Mucosa of stomach (tissue), 1 donor: ENCODE results near the gene MOCOS.

Source experiments
- H3K27me3 ChIP-seq: one replicate; pipeline ENCODE4 v1.7.0; 2013; ENCODE audit warnings: mild to moderate bottlenecking, low read length; ENCODE audit not compliant: control insufficient read depth, insufficient read depth
- H3K36me3 ChIP-seq: one replicate; pipeline ENCODE4 v1.7.0; 2013; ENCODE audit warnings: low read length; ENCODE audit not compliant: control insufficient read depth, insufficient read depth
- H3K4me1 ChIP-seq: one replicate; pipeline ENCODE4 v1.7.0; 2013; ENCODE audit warnings: mild to moderate bottlenecking, low read length; ENCODE audit not compliant: control insufficient read depth, insufficient read depth
- H3K4me3 ChIP-seq: one replicate; pipeline ENCODE4 v1.7.0; 2013; ENCODE audit warnings: low read length
- H3K9ac ChIP-seq: one replicate; pipeline ENCODE4 v1.7.0; 2013; ENCODE audit warnings: mild to moderate bottlenecking, low read length, moderate library complexity
- H3K9me3 ChIP-seq: one replicate; pipeline ENCODE4 v1.7.0; 2013; ENCODE audit warnings: mild to moderate bottlenecking, low read length, moderate library complexity; ENCODE audit not compliant: control insufficient read depth
- donor health status: Pancreatic carcinoma.

MOCOS gene

GRCh38 chr18:36181898-36182506 is 5.3 kb upstream of the MOCOS start:
- Histone ChIP-seq H3K27me3 (no peaks in the 10 kb centered on the region), H3K9me3 (no peaks in the 10 kb centered on the region), H3K4me1 (no peaks in the 10 kb centered on the region), H3K36me3 (no peaks in the 10 kb centered on the region), H3K4me3 (no peak overlapping the region), H3K9ac (no peak overlapping the region)

GRCh38 chr18:36183033-36183432 is 4.3 kb upstream of the MOCOS start:
- Histone ChIP-seq H3K36me3 (no peaks in the 10 kb centered on the region), H3K9ac (no peak overlapping the region), H3K9me3 (no peaks in the 10 kb centered on the region), H3K4me1 (peaks cover 4% of the 10 kb centered on the region), H3K4me3 (no peak overlapping the region), H3K27me3 (peaks cover 4% of the 10 kb centered on the region)

GRCh38 chr18:36183987-36184386 is 3.3 kb upstream of the MOCOS start:
- Histone ChIP-seq H3K27me3 (peaks cover 4% of the 10 kb centered on the region), H3K9ac (no peak overlapping the region), H3K36me3 (no peaks in the 10 kb centered on the region), H3K4me1 (peaks cover 14% of the 10 kb centered on the region), H3K9me3 (no peaks in the 10 kb centered on the region), H3K4me3 (no peak overlapping the region)

GRCh38 chr18:36185157-36185556 is 2.1 kb upstream of the MOCOS start:
- Histone ChIP-seq H3K36me3 (no peaks in the 10 kb centered on the region), H3K9ac (no peak overlapping the region), H3K27me3 (peaks cover 4% of the 10 kb centered on the region)

GRCh38 chr18:36185901-36186460 is 1.3 kb upstream of the MOCOS start:
- no peaks in the 10 kb centered on the region for H3K36me3 ChIP-seq

More at GRCh38 chr18:36185157-36185556, 2.1 kb upstream of the MOCOS start:
- Histone ChIP-seq H3K9me3 (no peaks in the 10 kb centered on the region), H3K4me3 (no peak overlapping the region), H3K4me1 (peaks cover 14% of the 10 kb centered on the region)

GRCh38 chr18:36186461-36187192 is 670 bp upstream of the MOCOS start:
- H3K9me3 ChIP-seq: no peaks in the 10 kb centered on the region

More at GRCh38 chr18:36185901-36186460, 1.3 kb upstream of the MOCOS start:
- H3K27me3 ChIP-seq: peaks cover 4% of the 10 kb centered on the region
- no peak overlapping the region for H3K4me3 ChIP-seq
- H3K4me1 ChIP-seq: peaks cover 14% of the 10 kb centered on the region
- no peak overlapping the region for H3K9ac ChIP-seq
- no peaks in the 10 kb centered on the region for H3K9me3 ChIP-seq

GRCh38 chr18:36187826-36188721 is 777 bp downstream of the MOCOS start:
- Histone ChIP-seq H3K36me3 (no peaks in the 10 kb centered on the region), H3K4me3 (peak overlapping the region; percentile 62), H3K27me3 (peaks cover 4% of the 10 kb centered on the region), H3K4me1 (peaks cover 14% of the 10 kb centered on the region), H3K9ac (peak overlapping the region; percentile 83), H3K9me3 (no peaks in the 10 kb centered on the region)

More at GRCh38 chr18:36186461-36187192, 670 bp upstream of the MOCOS start:
- no peaks in the 10 kb centered on the region for H3K36me3 ChIP-seq
- H3K4me1 ChIP-seq: peaks cover 14% of the 10 kb centered on the region
- peak overlapping the region; percentile 62 for H3K4me3 ChIP-seq
- peak overlapping the region; percentile 83 for H3K9ac ChIP-seq
- peaks cover 4% of the 10 kb centered on the region for H3K27me3 ChIP-seq

GRCh38 chr18:36188916-36189315 is 1.6 kb downstream of the MOCOS start:
- Histone ChIP-seq H3K4me3 (no peak overlapping the region), H3K27me3 (peaks cover 4% of the 10 kb centered on the region), H3K9me3 (no peaks in the 10 kb centered on the region), H3K9ac (no peak overlapping the region), H3K36me3 (no peaks in the 10 kb centered on the region), H3K4me1 (peaks cover 14% of the 10 kb centered on the region)

- Histone ChIP-seq H3K9ac (no peak overlapping the region), H3K36me3 (no peaks in the 10 kb centered on the region), H3K4me1 (peaks cover 14% of the 10 kb centered on the region), H3K4me3 (no peak overlapping the region), H3K9me3 (no peaks in the 10 kb centered on the region), H3K27me3 (peaks cover 4% of the 10 kb centered on the region)
These were observed 2.2 kb downstream of the MOCOS start for GRCh38 chr18:36189486-36189885.

- Histone ChIP-seq H3K9ac (no peak overlapping the region), H3K27me3 (peaks cover 4% of the 10 kb centered on the region), H3K4me3 (no peak overlapping the region), H3K9me3 (no peaks in the 10 kb centered on the region), H3K4me1 (peaks cover 14% of the 10 kb centered on the region), H3K36me3 (no peaks in the 10 kb centered on the region)
These were observed 4.0 kb downstream of the MOCOS start for GRCh38 chr18:36191286-36191685.

GRCh38 chr18:36191711-36192110 is 4.4 kb downstream of the MOCOS start:
- Histone ChIP-seq H3K9me3 (no peaks in the 10 kb centered on the region), H3K4me3 (no peak overlapping the region), H3K36me3 (no peaks in the 10 kb centered on the region), H3K9ac (no peak overlapping the region), H3K4me1 (peaks cover 14% of the 10 kb centered on the region), H3K27me3 (peaks cover 4% of the 10 kb centered on the region)
